CD4-positive, alpha-beta T cell (primary cell): ENCODE measurements around the gene CATSPERE. TPM values are rescaled to one million over a fixed set of nuclear protein-coding genes. Genes with fewer than 3 reads are reported as not detected.
A peak's percentile ranks its signal among the peaks of the same experiment; 100 is the strongest.
"Not testable (repeated sequence)": the region's sequence is repeated elsewhere in the genome, so short reads cannot be mapped to it uniquely, and the experiment has no call there.

Source experiments
- ATAC-seq: fragments of 200-7000 bp; cut with Tn5 transposase; one replicate; pipeline ENCODE4 v1.10.0; 2022; ENCODE audit warnings: mild to moderate bottlenecking; ENCODE audit not compliant: poor library complexity
- CTCF ChIA-PET: fragments of 350-600 bp; sonication (Branson Sonifier 250); formaldehyde crosslinking; loops from one replicate; lab custom pipeline; 2021; ENCODE audit warnings: antibody characterized with exemption, inconsistent platforms; lab: Charles Lee
- POLR2A ChIA-PET: fragments of 350-600 bp; sonication (Branson Sonifier 250); formaldehyde crosslinking; loops from one replicate; lab custom pipeline; 2021; ENCODE audit warnings: antibody characterized with exemption, inconsistent platforms; lab: Charles Lee
- DNase-seq, 14 experiments: peaks; one replicate each; pipeline ENCODE4 v3.0.0-alpha.2; 2013 to 2020; ENCODE audit warnings: mixed read lengths in 2 of 14
- H3K27ac ChIP-seq, 2 donors: one replicate each; pipeline versions ENCODE4 v1.5.1 to v1.7.0; 2013; ENCODE audit warnings: low read length in 2 of 2, low read depth in 1 of 2, mild to moderate bottlenecking in 1 of 2
- H3K27me3 ChIP-seq, 2 experiments: 1 replicate in 1 of 2; 2 replicates in 1 of 2; pipeline versions ENCODE4 v1.6.1 to v1.7.0; 2013; ENCODE audit warnings: low read length in 2 of 2, control low read depth in 1 of 2, mild to moderate bottlenecking in 1 of 2, moderate library complexity in 1 of 2; ENCODE audit not compliant: insufficient read depth in 2 of 2, control insufficient read depth in 1 of 2
- H3K36me3 ChIP-seq: one replicate; pipeline ENCODE4 v1.6.1; 2013; ENCODE audit warnings: low read length, control low read depth; ENCODE audit not compliant: insufficient read depth
- H3K4me1 ChIP-seq: one replicate; pipeline ENCODE4 v1.6.1; 2013; ENCODE audit warnings: low read length, control low read depth; ENCODE audit not compliant: insufficient read depth
- H3K4me3 ChIP-seq: one replicate; pipeline ENCODE4 v1.5.1; 2013; ENCODE audit warnings: mild to moderate bottlenecking, low read length, moderate library complexity
- H3K9me3 ChIP-seq, 2 experiments: 1 replicate in 1 of 2; 2 replicates in 1 of 2; pipeline versions ENCODE4 v1.6.1 to v1.7.0; 2013; ENCODE audit warnings: low read length in 2 of 2, mild to moderate bottlenecking in 2 of 2, control low read depth in 1 of 2, moderate library complexity in 1 of 2; ENCODE audit not compliant: control insufficient read depth in 1 of 2, insufficient read depth in 1 of 2
- H3K27ac Mint-ChIP-seq: one replicate; pipeline ENCODE4 v1.8.0; 2020; ENCODE audit warnings: mixed read lengths
- H3K27me3 Mint-ChIP-seq: one replicate; pipeline ENCODE4 v1.8.0; 2021; ENCODE audit warnings: mixed read lengths
- H3K36me3 Mint-ChIP-seq: one replicate; pipeline ENCODE4 v1.8.0; 2021; ENCODE audit warnings: low read depth, mixed read lengths
- H3K4me1 Mint-ChIP-seq: one replicate; pipeline ENCODE4 v1.8.0; 2021; ENCODE audit warnings: low read depth, mixed read lengths
- H3K4me3 Mint-ChIP-seq: one replicate; pipeline ENCODE4 v1.8.0; 2020; ENCODE audit warnings: mild to moderate bottlenecking, mixed read lengths
- H3K9me3 Mint-ChIP-seq: one replicate; pipeline ENCODE4 v1.8.0; 2020; ENCODE audit warnings: mixed read lengths
- intact Hi-C, 2 experiments: fragments of 100-400 bp; cut with DNase I in 1 of 2; cut with micrococcal nuclease in 1 of 2; formaldehyde crosslinking; loops; one replicate each; pipeline versions ENCODE4 v1.15.1 to v1.9.0; 2023 to 2025; cut with DNase I, micrococcal nuclease
- total RNA-seq, 174 experiments: library from RNA in 2 of 174; stranded (reverse) in 2 of 174; gene quantifications; one replicate each; pipeline ENCODE4 v1.2.3 and lab custom pipeline; 2021 to 2026
- TF ChIP-seq, protein P1 (sequence below): fragments of 200-600 bp; IDR thresholded peaks from one replicate; pipeline ENCODE4 v1.8.0; 2022; ENCODE audit warnings: antibody characterized with exemption, mild to moderate bottlenecking

Gene CATSPERE
- total RNA-seq, 2 experiments from 2014 or later: 0.91 to 1.4 TPM

DNA sequence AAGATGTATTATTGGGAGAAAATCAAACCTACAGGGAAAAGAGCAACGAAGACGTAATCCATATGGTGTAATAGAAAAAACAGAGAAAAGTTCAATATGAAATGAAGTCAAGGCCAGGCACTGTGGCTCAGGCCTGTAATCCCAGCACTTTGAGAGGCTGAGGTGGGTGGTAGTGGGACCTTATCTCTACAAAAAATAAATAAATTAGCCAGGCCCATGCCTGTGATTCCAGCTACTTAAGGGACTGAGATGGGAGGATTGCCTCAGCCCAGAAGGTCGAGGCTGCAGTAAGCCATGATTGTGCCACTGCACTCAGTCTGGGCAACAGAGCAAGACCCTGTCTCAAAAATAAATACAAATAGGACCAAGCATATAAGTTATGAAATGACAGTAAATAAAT is 203.3 kb downstream of the CATSPERE start:
- Mint-ChIP-seq H3K4me3 (no peak overlapping the region), H3K27me3 (no peaks in the 10 kb centered on the region), H3K27ac (no peak overlapping the region), H3K36me3 (peaks cover 16% of the 10 kb centered on the region), H3K4me1 (peaks cover 21% of the 10 kb centered on the region), H3K9me3 (no peaks in the 10 kb centered on the region)
- intact Hi-C loops: no loop called here
- Histone ChIP-seq H3K27me3 (no peaks in the 10 kb centered on the region), H3K36me3 (peaks cover 7% of the 10 kb centered on the region), H3K4me1 (no peaks in the 10 kb centered on the region), H3K9me3 (no peaks in the 10 kb centered on the region), H3K4me3 (no peak overlapping the region), H3K27ac (no peak overlapping the region)
- POLR2A ChIA-PET: no interaction called here
- no peak for ATAC-seq
- TF ChIP-seq, protein P1, sequence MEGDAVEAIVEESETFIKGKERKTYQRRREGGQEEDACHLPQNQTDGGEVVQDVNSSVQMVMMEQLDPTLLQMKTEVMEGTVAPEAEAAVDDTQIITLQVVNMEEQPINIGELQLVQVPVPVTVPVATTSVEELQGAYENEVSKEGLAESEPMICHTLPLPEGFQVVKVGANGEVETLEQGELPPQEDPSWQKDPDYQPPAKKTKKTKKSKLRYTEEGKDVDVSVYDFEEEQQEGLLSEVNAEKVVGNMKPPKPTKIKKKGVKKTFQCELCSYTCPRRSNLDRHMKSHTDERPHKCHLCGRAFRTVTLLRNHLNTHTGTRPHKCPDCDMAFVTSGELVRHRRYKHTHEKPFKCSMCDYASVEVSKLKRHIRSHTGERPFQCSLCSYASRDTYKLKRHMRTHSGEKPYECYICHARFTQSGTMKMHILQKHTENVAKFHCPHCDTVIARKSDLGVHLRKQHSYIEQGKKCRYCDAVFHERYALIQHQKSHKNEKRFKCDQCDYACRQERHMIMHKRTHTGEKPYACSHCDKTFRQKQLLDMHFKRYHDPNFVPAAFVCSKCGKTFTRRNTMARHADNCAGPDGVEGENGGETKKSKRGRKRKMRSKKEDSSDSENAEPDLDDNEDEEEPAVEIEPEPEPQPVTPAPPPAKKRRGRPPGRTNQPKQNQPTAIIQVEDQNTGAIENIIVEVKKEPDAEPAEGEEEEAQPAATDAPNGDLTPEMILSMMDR: no peak
- no peak for DNase-seq
- CTCF ChIA-PET: interaction anchor here (2.0 kb wide), 1 partner anchor 11 kb away, joined by 4 read pairs; no protein-coding TSS in a partner anchor

- no peak overlapping the region for H3K4me3 ChIP-seq
- no peaks in the 10 kb centered on the region for H3K9me3 ChIP-seq
- no peak overlapping the region for H3K27ac Mint-ChIP-seq
- peaks cover 14% of the 10 kb centered on the region for H3K36me3 Mint-ChIP-seq
- H3K4me1 Mint-ChIP-seq: peaks cover 16% of the 10 kb centered on the region
- no peak for ATAC-seq
- no peaks in the 10 kb centered on the region for H3K27me3 Mint-ChIP-seq
- peaks cover 5% of the 10 kb centered on the region for H3K36me3 ChIP-seq
- H3K4me1 ChIP-seq: no peaks in the 10 kb centered on the region
- no peak overlapping the region for H3K4me3 Mint-ChIP-seq
- H3K27me3 ChIP-seq: no peaks in the 10 kb centered on the region
- ChIA-PET POLR2A (no interaction called here), CTCF (interaction anchor here (2.0 kb wide), 1 partner anchor 12 kb away, joined by 4 read pairs; no protein-coding TSS in a partner anchor)
- H3K9me3 Mint-ChIP-seq: no peaks in the 10 kb centered on the region
- DNase-seq: peak in 1 of 14 experiments; percentile 9
- H3K27ac ChIP-seq: no peak overlapping the region
- intact Hi-C loops: no loop called here
- TF ChIP-seq, protein P1: no peak
Measured at GRCh38 chr1:244665771-244666217, 204.7 kb downstream of the CATSPERE start.

GRCh38 chr1:244666672-244667418 is 205.8 kb downstream of the CATSPERE start:
- H3K9me3 ChIP-seq, H3K4me3 Mint-ChIP-seq, H3K27ac ChIP-seq, H3K4me3 ChIP-seq, POLR2A ChIA-PET, ATAC-seq, H3K4me1 ChIP-seq, H3K36me3 ChIP-seq, H3K27ac Mint-ChIP-seq, H3K9me3 Mint-ChIP-seq, H3K27me3 Mint-ChIP-seq, H3K27me3 ChIP-seq, intact Hi-C loops: not testable (repeated sequence)
- peaks cover 16% of the 10 kb centered on the region for H3K4me1 Mint-ChIP-seq
- DNase-seq: peak in 2 of 14 experiments; percentile 13 to 20
- CTCF ChIA-PET: interaction anchor here (2.0 kb wide), 1 partner anchor 13 kb away, joined by 4 read pairs; no protein-coding TSS in a partner anchor
- peaks cover 18% of the 10 kb centered on the region for H3K36me3 Mint-ChIP-seq
